Ovary (tissue), 3 donors: ENCODE data around the gene KIF13A.

Experiments
- EP300 ChIP-seq: sonication (generic); formaldehyde crosslinking; IDR thresholded peaks from one replicate; pipeline ENCODE4 v1.6.1; 2017; ENCODE audit warnings: antibody characterized with exemption
- POLR2A ChIP-seq: fragments of 450-650 bp; IDR thresholded peaks from one replicate; pipeline ENCODE4 v1.6.1; 2017; ENCODE audit warnings: antibody characterized with exemption, mild to moderate bottlenecking, moderate library complexity
- TF ChIP-seq, protein P1 (sequence below), 3 donors: fragments of 450-650 bp in 2 of 3; fragments of 200-600 bp in 1 of 3; IDR thresholded peaks; one replicate each; pipeline versions ENCODE4 v1.5.1 to v1.8.0; 2016 to 2022; ENCODE audit warnings: antibody characterized with exemption in 3 of 3, mild to moderate bottlenecking in 1 of 3
- donor health status: DM: no; HTN: no; CAD: no.

DNA sequence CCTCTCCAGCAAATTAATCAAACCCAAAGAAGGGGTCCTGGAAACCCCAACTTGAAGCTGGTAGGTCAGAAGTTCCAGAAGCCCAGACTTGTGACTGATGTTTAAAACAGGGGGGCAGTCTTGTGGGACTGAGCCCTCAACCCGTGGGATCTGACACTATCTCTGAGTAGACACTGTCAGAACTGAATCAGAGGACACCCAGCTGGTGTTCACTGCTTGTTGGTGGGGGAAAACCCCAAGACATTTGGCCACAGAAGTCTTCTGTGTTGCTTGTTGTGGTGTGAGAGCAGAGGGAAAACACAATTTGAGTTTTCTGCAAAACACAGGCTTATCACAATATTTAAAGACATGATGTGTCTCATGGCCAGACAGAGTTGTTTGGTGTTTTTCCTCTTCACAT, 29.9 kb downstream of the KIF13A start:
- TF ChIP-seq, protein P1, sequence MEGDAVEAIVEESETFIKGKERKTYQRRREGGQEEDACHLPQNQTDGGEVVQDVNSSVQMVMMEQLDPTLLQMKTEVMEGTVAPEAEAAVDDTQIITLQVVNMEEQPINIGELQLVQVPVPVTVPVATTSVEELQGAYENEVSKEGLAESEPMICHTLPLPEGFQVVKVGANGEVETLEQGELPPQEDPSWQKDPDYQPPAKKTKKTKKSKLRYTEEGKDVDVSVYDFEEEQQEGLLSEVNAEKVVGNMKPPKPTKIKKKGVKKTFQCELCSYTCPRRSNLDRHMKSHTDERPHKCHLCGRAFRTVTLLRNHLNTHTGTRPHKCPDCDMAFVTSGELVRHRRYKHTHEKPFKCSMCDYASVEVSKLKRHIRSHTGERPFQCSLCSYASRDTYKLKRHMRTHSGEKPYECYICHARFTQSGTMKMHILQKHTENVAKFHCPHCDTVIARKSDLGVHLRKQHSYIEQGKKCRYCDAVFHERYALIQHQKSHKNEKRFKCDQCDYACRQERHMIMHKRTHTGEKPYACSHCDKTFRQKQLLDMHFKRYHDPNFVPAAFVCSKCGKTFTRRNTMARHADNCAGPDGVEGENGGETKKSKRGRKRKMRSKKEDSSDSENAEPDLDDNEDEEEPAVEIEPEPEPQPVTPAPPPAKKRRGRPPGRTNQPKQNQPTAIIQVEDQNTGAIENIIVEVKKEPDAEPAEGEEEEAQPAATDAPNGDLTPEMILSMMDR (IDR thresholded peaks at IDR 0.05), result no peak
- no peak for TF ChIP-seq POLR2A
- TF ChIP-seq EP300, result no peak
